HG02588 (cell line): ENCODE measurements around the gene CDC37.
"Not testable (repeated sequence)": the region's sequence is repeated elsewhere in the genome, so short reads cannot be mapped to it uniquely, and the experiment has no call there.

ENCODE experiments used
- ATAC-seq: cut with Tn5 transposase; IDR thresholded peaks from one replicate; pipeline ENCODE4 v1.9.1; 2021; ENCODE audit warnings: mild to moderate bottlenecking, moderate library complexity; ENCODE audit not compliant: unreplicated experiment

CDC37 gene

DNA sequence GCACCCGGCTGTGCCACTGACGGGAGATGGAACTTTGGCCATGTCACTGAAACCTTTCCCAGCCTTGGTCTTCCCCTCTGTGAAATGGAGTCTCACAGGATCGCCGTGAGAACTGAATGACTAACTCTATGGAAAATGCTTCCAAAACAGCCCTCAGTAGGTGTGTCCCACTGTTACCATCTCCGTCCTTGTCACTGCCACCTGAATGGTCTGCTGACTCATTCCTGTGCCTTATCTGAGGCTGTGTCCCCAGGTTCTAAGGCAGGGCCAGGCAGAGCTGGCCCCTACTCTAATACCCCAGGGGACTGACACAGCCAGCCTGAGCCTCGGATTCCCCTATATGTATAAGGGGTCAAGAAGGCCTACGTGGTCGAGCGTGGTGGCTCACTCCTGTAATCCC lies 4.5 kb downstream of the CDC37 start:
- no peak for ATAC-seq

DNA sequence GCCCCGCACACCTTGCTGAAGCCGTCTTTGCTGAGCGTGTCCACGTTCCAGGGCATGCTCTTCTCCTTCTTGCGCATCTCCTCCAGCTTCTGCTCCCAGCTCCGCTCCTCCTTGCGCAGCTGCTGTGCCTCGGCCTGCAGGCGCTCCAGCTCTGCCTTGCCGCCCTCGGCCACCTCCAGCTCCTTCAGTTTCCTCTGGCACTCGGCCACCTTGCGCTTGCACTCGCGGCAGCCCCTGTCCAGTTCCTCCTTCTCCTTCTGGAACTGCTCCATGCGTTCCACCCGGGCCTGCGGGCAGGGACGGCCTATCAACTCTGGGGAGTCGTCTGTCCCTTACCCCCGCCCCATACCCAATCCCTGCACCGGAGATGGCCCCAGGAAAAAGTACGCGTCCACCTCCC lies 7.4 kb downstream of the CDC37 start:
- ATAC-seq, result no peak

DNA sequence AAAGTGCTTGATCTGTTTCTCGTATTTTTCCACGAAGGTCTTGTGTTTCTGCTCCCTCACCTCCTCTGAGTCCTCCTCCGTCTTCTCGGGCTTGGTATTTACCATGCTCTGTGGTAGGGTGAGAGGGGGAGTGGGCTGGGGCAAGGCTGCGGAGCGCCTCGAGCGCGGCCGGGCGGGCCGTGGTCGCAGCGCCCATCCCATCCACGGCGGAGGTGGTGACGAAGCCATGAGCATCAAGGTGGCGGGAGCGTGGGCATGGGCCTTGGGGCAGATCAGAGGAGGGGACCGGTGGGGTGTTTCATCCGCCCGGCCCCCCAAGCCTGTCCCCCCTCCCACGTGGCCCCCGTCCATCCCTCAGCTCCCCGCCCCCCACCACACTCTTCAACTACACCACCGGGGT lies 7.9 kb downstream of the CDC37 start:
- no peak for ATAC-seq

DNA sequence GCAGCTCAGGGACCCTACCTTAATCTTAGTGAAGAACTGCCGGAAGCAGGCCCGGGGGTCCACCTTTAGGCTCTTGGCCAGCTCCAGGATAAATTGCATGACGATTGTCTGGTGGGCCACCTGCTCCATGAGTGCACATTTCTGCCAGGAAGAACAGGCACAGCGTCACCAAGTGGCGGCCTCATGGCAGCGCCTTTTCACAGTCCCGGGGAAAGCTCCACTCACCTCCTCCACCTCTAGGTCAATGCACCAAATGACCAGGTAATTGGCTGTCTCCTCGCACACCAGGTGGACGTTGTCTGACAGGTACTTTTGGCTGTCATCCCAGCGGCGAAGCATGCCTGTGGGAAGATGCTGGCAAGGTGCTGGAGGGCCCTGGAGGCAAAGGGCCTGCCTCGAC lies 8.3 kb downstream of the CDC37 start:
- no peak for ATAC-seq

DNA sequence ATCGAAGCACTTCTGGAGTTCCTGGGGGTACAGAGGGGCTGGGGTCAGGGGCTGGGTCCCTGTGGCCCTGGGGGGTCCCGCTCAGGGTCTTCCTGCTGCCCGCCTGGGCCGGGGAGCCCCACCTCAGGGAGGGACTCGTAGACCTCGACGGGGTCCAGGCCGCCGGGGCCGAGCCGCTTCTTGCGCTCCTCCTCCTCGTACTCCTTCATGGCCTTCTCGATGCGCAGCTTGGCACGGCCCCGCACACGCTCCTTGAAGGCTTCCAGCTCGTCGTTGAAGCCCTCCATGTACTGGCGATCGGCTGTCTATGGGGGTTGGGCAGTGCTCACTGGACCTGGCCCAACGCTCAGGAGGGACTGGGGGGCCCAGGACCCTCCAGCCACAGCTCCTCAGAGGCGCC lies 10.2 kb downstream of the CDC37 start:
- no peak for ATAC-seq

DNA sequence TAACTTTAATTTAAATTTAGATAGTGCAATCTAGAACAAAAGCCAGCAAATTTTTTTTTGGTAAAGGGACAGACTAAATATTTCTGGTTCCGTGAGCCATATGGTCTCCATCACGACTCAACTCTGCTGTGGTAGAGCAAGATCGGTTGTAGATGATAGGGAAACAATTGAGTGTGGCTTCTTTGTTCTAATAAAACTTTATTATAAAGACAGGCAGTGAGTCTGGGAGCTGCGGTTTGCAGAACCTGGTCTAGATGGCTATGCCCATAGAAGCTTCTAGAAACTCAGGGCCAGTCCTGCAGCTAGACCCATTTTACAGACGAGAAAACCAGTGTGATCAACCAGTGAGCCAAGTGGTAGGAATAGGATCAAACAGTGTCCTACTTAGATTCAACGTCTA lies 11.2 kb downstream of the CDC37 start:
- no peak for ATAC-seq

DNA sequence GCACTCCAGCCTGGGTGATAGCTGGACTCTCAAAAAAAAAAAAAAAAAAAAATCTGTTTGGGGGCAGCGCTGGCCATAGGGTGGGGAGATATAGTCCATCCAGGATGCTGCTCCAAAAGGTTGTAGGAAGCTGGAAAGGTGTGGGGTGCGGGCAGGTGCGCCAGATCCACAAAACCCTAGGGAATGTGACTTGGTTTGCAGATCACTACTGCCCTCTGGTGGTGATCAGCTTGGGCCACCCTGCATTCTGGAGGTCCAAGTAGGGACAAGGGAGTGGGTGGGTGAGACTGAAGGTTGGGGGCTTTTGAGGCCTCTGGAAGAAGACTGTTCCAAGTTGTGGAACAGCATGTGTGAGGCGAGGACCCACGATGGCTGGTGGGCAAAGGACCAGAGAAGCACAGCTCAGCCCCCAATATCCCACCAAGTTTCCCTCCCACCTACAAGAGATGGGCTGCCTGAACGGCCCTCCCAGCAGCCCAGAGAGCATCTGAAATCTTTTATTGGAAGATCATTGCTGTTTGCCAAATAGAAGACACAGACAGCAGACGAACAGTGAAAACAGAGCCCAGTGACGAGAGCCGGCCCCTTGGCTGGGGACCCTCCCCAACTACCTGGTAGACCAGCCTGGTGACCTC lies 12.6 kb downstream of the CDC37 start:
- no peak for ATAC-seq

DNA sequence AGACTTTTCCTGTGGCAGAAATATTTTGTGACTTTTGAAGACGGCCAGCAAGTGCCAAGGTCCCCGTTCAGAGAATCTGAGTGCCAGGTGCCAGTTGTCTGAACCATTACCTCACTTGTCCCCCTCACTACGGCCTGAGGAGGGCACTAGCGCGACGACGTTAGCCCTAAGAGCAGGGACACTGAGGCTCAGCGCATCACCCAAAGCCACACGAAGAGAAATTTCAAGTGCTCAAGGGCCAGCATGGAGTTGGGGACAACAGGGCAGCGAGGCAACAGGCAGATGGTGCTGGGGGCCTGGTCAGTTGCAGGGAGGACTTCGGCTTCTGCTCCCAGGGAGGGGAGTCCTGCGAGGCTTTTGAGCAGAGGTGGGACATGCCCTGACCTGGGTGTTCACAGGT lies 13.5 kb downstream of the CDC37 start:
- ATAC-seq, result no peak

DNA sequence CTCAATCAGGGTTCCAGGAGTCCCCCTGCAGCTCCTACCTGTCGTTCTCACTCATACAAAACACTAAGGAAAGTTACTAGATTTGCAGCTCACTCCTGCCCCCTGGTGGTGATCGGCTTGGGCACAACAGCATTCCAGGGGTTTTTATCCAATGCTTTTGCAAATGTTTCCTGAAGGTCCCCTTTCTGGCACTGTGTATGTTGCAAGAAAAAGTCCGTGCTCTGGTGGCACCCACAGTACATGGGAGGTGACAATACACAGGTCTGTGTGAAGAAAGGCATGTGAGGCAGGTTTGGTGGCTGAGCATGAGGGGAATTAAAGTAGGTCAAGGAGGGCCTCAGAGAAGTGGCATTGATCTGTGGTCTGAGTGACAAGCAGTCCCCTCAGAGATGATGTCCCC lies 14.4 kb downstream of the CDC37 start:
- ATAC-seq, result no peak

DNA sequence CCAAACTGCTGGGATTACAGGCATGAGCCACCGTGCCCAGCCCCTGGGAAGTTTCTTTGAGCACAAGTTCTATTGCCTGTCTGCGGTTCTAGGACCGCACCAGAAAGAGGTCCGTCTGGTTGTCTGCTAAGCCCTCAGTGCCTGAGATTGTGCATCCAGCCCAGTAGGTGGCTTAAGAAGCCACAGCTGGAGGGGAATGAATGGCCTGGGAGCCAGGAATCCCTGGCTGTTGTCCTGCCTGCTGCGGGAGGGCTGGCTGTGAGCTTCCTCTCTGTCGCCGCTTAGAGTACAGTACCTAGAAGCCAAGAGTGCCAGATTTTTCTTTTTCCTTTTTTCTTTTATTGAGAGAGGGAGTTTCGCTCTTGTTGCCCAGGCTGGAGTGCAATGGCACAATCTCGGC lies 18.8 kb downstream of the CDC37 start:
- no peak for ATAC-seq

DNA sequence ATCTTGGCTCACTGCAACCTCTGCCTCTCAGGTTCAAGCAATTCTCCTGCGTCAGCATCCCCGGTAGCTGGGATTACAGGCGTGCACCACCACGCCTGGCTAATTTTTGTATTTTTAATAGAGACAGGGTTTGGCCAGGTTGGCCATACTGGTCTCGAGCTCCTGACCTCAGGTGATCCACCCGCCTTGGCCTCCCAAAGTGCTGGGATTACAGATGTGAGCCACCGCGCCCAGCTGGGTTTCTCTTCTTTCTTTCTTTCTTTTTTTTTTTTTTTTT lies 20.2 kb downstream of the CDC37 start:
- not testable (repeated sequence) for ATAC-seq

DNA sequence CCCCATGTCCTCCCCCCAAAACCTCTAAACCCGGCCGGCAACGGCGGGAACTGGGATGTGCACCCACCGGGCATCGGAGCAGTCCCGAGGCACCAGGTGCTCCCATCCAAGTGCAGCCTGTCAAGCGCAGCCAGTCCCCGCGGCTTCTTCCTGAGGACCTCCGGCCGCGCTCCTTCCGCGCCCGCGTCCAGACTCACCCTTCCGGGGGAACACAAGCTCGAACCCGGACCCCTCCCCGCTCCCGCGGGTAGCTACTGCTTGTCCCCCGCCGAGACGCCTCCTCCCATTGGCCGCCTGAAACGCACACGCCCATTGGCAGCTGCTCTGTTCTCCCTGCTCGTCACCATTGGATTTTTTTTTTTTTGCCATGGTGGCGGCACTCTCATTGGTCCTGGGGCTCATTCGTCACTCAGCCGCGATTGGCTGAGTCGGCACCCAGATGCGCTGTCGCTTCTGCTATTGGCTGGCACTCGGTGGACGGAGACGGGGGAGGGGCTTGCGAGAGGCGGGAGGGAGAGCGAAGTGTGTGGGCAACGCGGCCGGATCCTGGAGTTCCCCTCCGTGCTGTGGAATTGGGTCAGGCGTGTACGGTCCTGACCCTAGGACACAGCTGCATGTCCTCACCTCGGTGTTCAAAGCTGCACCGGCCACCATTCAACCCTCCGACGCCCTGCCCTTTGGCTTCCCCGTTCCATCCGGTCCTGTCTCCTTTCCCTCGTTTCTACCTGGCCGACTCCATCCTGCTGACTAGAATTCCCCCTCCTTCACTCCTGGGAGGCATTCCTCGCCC lies 22.8 kb downstream of the CDC37 start, which contains the start of gene TYK2:
Gene TYK2, minus strand, starts transcription at position 260 of the 790 bp plus-strand sequence. CDS start 2,166 bp downstream, outside the sequence.
- ATAC-seq, result peak; percentile 89

DNA sequence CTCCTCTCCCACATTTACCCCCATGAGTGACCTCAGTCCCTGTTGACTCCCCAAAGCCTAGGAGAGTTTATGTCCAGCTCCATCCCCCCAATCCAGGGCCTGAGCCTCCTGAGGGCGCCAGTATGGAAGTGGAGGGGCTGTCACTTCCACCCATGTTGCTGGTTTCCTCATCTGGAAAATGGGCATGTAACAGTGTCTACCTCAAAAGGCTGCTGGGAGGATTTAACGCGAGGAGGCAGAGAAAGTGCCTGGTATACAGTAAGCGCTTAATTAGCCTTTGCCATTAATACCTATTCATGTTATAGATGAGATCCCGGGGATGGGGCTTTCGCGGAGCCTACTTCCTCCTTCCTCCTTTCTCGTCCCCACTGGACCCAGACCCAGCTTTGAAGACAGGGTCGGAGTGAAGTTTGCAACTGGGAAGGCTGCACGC lies 23.4 kb downstream of the CDC37 start:
- no peak for ATAC-seq

DNA sequence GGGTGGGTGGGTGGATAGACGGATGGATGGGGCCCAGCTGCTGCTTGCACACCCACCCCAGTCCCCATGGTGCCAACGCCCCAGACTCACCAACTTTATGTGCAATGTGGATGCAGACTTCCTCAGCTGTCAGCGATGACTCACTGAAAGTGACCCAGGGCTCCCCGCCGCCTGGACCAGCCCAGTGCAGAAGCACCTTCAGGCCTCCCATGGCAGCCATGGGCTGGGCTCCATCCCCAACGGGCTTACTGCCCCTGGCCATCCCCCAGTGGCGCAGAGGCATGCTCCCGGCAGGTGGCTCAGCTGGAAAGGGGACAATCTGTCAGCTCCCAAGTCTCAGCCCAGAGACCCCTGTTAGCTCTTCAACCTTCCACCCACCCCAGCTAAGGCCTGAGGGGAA lies 25.2 kb downstream of the CDC37 start:
- no peak for ATAC-seq

DNA sequence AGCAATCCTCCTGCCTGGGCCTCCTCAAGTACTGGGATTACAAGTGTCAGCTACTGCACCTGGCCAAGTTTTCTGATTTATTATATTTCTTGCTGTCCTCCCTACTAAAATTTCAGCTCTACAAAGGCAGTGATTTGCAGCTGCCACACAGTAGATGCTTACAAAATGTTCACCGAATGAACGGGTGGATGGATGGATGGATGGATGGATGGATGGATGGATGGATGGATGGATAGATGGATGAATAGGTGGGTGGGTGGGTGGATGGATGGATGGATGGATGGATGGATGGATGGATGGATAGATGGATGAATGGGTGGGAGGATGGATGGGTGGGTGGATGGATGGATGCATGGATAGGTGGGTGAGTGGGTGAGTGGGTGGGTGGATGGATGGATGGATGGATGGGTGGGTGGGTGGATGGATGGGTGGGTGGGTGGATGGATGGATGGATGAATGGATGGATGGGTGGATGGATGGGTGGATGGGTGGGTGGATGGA lies 26.2 kb downstream of the CDC37 start:
- not testable (repeated sequence) for ATAC-seq

DNA sequence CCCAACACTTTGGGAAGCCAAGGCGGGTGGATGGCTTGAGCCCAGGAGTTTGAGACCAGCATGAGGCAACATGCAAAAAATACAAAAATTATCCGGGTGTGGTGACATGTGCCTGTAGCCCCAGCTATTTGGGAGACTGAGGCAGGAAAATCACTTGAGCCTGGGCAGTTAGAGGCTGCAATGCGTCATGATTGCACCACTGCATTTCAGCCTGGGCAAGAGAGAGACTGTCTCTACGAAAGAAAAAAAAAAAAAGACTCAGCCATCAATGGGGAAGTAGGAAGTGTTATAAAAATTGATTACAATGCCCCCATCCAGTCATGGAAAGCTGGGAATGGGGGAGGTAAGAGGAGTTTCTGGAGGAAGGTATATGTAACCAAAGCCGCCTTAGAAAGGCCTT lies 28.4 kb downstream of the CDC37 start:
- no peak for ATAC-seq

DNA sequence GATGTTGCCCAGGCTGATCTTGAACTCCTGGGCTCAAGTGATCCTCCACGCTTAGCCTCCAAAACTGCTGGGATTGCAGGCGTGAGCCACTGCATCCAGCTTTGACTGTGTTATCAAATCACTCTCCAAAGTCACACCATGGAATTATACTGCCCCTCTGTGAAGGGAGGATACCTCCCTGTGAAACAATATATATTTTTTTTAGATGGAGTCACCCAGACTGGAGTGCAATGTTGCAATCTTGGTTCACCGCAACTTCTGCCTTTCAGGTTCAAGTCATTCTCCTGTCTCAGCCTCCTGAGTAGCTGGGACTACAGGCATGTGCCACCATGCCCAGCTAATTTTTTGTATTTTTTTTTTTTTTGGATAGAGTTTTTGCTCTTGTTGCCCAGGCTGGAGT lies 30.7 kb downstream of the CDC37 start:
- ATAC-seq, result no peak

DNA sequence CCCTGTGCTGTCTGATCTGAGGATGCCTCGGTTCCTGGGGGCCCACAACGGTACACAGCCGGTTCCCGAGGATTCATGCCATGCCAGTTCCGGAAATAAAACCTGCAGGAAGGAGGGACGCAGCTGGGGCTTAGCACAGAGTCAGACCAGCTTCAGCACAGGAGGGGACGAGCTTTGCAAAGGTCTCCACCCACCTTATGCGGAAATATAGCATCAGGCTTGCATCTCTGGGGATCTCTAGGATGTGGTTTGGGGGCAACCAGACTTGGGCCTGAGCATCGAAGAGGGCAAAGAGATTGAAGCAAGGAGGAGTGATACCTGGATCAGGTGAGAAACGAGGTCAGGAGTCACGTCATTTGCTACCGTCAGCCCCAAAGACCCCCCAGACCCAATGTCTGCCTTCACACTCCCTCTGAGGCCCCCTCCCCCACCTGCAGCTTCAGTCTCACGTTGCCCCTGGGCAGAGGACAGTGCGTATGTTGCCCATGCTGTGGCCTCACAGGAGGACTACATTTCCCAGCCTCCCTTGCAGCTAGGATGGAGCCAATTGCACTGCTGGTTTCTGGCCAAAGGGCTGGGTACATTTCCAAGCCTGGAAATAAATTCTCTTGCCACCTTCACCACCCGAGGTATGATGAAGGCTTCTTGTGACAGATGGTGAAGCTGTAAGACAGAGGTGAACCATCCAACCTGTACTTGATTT lies 35.1 kb downstream of the CDC37 start:
- no peak for ATAC-seq

DNA sequence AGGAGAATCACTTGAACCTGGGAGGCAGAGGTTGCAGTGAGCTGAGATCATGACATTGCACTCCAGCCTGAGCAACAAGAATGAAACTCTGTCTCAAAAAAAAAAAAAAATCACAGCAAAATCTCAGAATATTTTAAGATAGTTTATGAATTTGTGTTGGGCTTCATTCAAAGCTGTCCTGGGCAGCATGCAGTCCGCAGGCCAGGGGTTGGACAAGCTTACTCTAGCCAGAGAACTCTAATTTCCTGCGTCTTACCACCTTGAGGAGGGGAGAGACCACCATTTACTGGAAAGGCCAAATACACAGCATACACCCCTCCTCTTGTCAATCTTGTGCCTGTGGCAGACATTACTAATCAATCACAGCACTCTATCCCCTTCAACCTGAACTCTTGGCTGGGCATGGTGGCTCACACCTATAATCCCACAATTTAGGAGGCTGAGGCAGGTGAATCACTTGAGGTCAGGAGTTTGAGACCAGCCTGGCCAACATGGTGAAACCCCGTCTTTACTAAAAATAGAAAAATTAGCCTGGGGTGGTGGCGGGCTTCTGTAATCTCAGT lies 36.3 kb downstream of the CDC37 start:
- ATAC-seq, result not testable (repeated sequence)

DNA sequence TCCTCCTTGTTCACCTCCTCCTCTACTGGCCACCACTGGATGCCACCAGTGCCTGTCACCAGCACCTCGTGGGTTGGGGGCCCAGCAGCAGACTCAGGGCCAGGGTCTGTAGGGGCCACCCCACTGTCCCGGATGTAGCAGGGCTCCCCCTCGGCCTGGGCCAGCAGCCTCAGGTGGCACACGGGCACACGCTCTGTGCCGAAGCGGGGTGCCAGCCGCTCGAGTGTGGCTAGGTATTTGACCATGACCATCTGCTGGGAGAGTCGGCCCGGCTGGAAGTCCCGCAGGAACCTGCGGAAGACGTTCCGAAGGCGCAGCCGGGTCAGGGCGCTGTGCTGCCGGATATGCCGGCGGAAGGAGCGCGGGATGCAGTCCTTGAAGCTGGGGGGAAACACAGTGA lies 37.8 kb downstream of the CDC37 start:
- no peak for ATAC-seq

DNA sequence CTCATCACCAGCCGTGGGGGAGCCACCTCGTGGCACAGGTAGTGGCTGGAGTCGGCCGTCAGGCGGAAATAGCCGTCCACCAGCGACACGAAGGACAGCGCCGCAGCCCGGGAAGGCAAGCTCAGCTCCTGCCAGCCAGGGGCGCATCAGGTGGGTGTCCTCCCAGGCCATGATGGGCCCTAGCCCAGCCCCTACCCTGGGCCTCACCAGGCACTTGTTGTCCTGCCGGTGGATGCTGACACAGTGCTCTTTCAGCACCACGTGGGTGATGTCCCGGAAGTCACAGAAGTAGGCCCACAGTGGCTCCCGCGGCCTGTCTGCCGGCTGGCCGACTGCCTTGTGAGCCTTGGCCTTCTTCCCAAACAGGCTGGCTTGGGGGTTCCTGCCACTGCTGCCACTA lies 38.7 kb downstream of the CDC37 start:
- no peak for ATAC-seq
